Measurements from ENCODE around the gene BSCL2. TPM values are rescaled to one million over a fixed set of nuclear protein-coding genes. Genes with fewer than 3 reads are reported as not detected.
"Not testable (repeated sequence)": the region's sequence is repeated elsewhere in the genome, so short reads cannot be mapped to it uniquely, and the experiment has no call there.

The BSCL2 gene
- total RNA-seq, 4 donors from 2014 or later = 25.7 to 37.8 (median 29.2) TPM

DNA sequence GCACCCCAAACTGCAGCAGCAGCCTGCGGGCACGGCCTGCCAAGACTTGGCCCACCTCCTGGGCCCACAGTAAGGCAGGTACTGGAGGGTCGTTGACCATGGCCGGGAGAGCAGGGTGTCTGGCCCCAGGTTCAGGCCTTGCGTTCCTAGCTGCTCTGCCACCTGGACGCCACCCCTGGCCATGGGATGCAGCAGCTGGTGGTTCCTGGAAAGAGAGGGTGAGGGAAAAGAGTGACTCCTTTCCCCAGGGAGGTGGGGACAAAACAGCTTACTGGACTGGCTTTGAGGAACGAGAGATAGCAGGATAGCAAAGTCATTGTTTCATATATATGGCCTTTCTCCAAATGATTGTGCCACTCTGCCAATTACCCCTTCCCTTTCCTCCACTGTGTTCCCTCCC is 1.8 kb downstream of the BSCL2 start:
- peaks cover 0 to 46% (median 26%) of the 10 kb centered on the region in 3 donors for H3K4me1 ChIP-seq
- peaks cover 0 to 27% of the 10 kb centered on the region in 2 donors for H3K36me3 ChIP-seq
- 0% methylated on average over 1 of the region's 7 CpGs for WGBS, 2 donors (ENCODE audit: low coverage in 1 of 2)
- H3K27me3 ChIP-seq = no peaks in the 10 kb centered on the region
- no peak for ATAC-seq
- TF ChIP-seq EP300 (IDR thresholded peaks at IDR 0.05) (no peak), POLR2AphosphoS5 (IDR thresholded peaks at IDR 0.05) (no peak), POLR2A (IDR thresholded peaks at IDR 0.05) (no peak)
- TF ChIP-seq, protein P1, sequence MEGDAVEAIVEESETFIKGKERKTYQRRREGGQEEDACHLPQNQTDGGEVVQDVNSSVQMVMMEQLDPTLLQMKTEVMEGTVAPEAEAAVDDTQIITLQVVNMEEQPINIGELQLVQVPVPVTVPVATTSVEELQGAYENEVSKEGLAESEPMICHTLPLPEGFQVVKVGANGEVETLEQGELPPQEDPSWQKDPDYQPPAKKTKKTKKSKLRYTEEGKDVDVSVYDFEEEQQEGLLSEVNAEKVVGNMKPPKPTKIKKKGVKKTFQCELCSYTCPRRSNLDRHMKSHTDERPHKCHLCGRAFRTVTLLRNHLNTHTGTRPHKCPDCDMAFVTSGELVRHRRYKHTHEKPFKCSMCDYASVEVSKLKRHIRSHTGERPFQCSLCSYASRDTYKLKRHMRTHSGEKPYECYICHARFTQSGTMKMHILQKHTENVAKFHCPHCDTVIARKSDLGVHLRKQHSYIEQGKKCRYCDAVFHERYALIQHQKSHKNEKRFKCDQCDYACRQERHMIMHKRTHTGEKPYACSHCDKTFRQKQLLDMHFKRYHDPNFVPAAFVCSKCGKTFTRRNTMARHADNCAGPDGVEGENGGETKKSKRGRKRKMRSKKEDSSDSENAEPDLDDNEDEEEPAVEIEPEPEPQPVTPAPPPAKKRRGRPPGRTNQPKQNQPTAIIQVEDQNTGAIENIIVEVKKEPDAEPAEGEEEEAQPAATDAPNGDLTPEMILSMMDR (IDR thresholded peaks at IDR 0.05) = no peak
- H3K27ac ChIP-seq = peak overlapping the region; percentile 31 to 95 (median 92)
- no peaks in the 10 kb centered on the region for H3K9me3 ChIP-seq
- H3K4me3 ChIP-seq = peak overlapping the region; percentile 40 to 62

DNA sequence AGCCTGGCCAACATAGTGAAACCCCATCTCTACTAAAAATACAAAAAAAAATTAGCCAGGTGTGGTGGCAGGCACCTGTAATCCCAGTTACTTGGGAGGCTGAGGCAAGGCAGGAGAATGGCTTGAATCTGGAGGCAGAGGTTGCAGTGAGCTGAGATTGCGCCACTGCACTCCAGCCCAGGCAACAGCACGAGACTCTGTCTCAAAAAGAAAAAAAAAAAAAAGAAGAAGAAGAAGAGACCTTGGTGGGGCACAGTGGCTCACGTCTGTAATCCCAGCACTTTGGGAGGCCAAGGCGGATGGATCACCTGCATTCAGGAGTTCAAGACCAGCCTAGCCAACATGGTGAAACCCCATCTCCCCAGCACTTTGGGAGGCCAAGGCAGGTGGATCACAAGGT is 3.3 kb downstream of the BSCL2 start:
- Histone ChIP-seq H3K36me3 (peaks cover 0 to 29% of the 10 kb centered on the region in 2 donors), H3K4me1 (peaks cover 0 to 36% (median 20%) of the 10 kb centered on the region in 3 donors)
- H3K4me3 ChIP-seq, H3K27ac ChIP-seq, H3K27me3 ChIP-seq, H3K9me3 ChIP-seq, ATAC-seq: not testable (repeated sequence)
- whole genome bisulfite sequencing, 2 donors (ENCODE audit: low coverage in 1 of 2) = 88% methylated on average over 4 of the region's 4 CpGs; no CpG with 5 or more reads in 1 of the 2 donors

DNA sequence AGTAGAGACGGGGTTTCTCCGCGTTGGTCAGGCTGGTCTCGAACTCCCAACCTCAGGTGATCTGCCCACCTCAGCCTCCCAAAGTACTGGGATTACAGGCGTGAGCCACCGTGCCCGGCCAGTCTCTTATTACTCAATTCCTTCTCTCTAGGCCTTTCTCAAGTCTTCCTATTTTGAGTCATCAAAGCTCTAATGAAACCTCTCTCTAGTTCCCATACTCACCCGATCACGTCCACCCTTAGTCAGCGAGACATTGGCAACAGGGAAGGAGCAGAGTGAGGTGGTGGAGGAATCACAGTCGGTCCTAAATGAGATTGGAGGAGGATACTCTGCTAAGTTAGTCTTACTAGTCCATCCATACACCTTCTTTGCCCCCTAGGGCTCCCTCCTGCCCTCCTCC is 5.0 kb downstream of the BSCL2 start:
- 85 to 88% methylated on average over 7 of the region's 11 CpGs for WGBS, 2 donors (ENCODE audit: low coverage in 1 of 2)
- H3K27ac ChIP-seq = no peak overlapping the region

DNA sequence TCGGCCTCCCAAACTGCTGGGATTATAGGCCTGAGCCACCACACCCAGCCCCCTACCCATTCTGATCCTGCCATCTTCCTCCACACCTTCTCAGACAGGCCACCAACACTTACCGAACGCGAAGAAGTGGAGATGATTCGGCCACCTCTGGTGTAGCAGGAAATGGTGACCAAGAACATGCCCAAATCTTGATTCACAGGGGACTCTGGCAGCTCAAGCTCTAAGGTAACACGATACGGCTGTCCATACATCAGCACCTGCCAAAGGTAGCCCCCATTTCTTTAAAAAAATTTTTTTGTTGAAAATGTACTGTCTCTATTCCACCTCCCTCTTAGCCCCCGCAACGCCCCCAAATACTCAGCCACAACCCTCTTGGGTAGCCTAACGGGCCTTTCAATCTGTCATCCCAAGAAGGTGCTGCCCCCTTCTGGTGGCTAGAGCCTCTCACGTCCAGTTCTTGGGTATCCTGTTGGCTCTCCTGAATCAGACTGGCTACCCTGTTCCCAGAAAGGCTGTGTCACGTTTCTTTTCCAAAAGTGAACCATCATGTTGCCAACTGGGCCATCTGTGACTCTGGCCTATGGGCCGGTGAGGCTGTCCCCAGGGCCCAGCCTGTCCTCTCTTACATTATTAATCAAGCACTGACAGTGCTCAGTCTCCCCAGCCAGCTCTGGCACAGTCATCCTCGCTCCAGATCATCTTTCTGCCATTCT is 12.6 kb downstream of the BSCL2 start:
- peak; percentile 81 for ATAC-seq
- peaks cover 0 to 51% of the 10 kb centered on the region in 2 donors for H3K36me3 ChIP-seq

More for the DNA sequence above, 5.0 kb downstream of the BSCL2 start:
- H3K9me3 ChIP-seq = no peaks in the 10 kb centered on the region
- H3K4me3 ChIP-seq = no peak overlapping the region
- TF ChIP-seq, protein P1 (IDR thresholded peaks at IDR 0.05) = no peak
- TF ChIP-seq POLR2AphosphoS5 (IDR thresholded peaks at IDR 0.05) = no peak
- no peak for TF ChIP-seq POLR2A (IDR thresholded peaks at IDR 0.05)
- TF ChIP-seq EP300 (IDR thresholded peaks at IDR 0.05) = no peak
- no peaks in the 10 kb centered on the region for H3K27me3 ChIP-seq
- ATAC-seq = no peak
- H3K36me3 ChIP-seq = peaks cover 0 to 33% of the 10 kb centered on the region in 2 donors
- peaks cover 0 to 19% (median 13%) of the 10 kb centered on the region in 3 donors for H3K4me1 ChIP-seq

DNA sequence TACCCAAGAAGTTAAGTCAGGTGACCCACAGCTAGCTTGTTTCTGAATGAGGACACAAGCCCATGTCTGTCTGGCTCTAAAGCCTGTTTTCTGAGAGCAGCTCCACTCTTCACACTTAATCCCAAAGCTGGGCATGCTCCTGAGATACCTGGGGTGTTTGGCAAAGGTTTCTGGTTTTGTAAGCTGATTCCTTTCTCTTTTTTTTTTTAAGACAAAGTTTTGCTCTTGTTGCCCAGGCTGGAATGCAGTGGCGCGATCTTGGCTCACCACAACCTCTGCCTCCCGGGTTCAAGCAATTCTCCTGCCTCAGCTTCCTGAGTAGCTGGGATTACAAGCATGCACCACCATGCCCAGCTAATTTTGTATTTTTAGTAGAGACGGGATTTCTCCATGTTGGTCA is 13.6 kb downstream of the BSCL2 start:
- not testable (repeated sequence) for H3K4me3 ChIP-seq, H3K9me3 ChIP-seq, H3K27me3 ChIP-seq, ATAC-seq, H3K27ac ChIP-seq
- Histone ChIP-seq H3K4me1 (peaks cover 0 to 29% (median 8%) of the 10 kb centered on the region in 3 donors), H3K36me3 (peaks cover 0 to 51% of the 10 kb centered on the region in 2 donors)
- 71 to 76% methylated on average over 1 to 4 of the region's 4 CpGs for WGBS, 2 donors (ENCODE audit: low coverage in 1 of 2)

More for the DNA sequence above, 12.6 kb downstream of the BSCL2 start:
- Histone ChIP-seq H3K27me3 (no peaks in the 10 kb centered on the region), H3K9me3 (no peaks in the 10 kb centered on the region), H3K4me3 (no peak overlapping the region), H3K4me1 (peaks cover 0 to 26% (median 8%) of the 10 kb centered on the region in 3 donors), H3K27ac (peak overlapping the region in 1 of 4 donors; percentile 24)
- 38 to 44% methylated on average over 6 to 11 of the region's 14 CpGs for WGBS, 2 donors (ENCODE audit: low coverage in 1 of 2)
- TF ChIP-seq EP300 (IDR thresholded peaks at IDR 0.05) = no peak
- TF ChIP-seq, protein P1 (IDR thresholded peaks at IDR 0.05) = peak in 3 of 4 experiments; percentile 70 to 83 (median 72)
- no peak for TF ChIP-seq POLR2A (IDR thresholded peaks at IDR 0.05)
- peak; percentile 54 for TF ChIP-seq POLR2AphosphoS5 (IDR thresholded peaks at IDR 0.05)

Data from gastroesophageal sphincter (tissue), 4 donors.